Measurements from ENCODE around the gene PSMG1.

GRCh38 chr21:39183272-39184049 lies at the start of gene PSMG1:
- TF ChIP-seq CTCF (IDR thresholded peaks at IDR 0.05) (no peak), ZFX (IDR thresholded peaks at IDR 0.05; ENCODE audit: borderline replicate concordance) (no peak)

Measured in 22Rv1 (cell line).